ENCODE results near the gene ZYG11A. TPM values are rescaled to one million over a fixed set of nuclear protein-coding genes. Genes with fewer than 3 reads are reported as not detected.

Gene ZYG11A
- total and polyA plus RNA-seq, 8 donors, result 0.06 to 0.23 (median 0.18) TPM; not detected in 5

GRCh38 chr1:52907812-52908153, 65.2 kb downstream of the ZYG11A start:
- Histone ChIP-seq H3K4me3 (no peak overlapping the region), H3K27ac (no peak overlapping the region), H3K27me3 (no peaks in the 10 kb centered on the region), H3K4me1 (peaks cover 0 to 27% (median 11%) of the 10 kb centered on the region in 4 donors), H3K9me3 (no peaks in the 10 kb centered on the region), H3K36me3 (peaks cover 0 to 65% (median 39%) of the 10 kb centered on the region in 4 donors)
- TF ChIP-seq EP300 (IDR thresholded peaks at IDR 0.05) (no peak), POLR2A (IDR thresholded peaks at IDR 0.05) (no peak), POLR2AphosphoS5 (IDR thresholded peaks at IDR 0.05) (no peak)
- TF ChIP-seq, protein P1, sequence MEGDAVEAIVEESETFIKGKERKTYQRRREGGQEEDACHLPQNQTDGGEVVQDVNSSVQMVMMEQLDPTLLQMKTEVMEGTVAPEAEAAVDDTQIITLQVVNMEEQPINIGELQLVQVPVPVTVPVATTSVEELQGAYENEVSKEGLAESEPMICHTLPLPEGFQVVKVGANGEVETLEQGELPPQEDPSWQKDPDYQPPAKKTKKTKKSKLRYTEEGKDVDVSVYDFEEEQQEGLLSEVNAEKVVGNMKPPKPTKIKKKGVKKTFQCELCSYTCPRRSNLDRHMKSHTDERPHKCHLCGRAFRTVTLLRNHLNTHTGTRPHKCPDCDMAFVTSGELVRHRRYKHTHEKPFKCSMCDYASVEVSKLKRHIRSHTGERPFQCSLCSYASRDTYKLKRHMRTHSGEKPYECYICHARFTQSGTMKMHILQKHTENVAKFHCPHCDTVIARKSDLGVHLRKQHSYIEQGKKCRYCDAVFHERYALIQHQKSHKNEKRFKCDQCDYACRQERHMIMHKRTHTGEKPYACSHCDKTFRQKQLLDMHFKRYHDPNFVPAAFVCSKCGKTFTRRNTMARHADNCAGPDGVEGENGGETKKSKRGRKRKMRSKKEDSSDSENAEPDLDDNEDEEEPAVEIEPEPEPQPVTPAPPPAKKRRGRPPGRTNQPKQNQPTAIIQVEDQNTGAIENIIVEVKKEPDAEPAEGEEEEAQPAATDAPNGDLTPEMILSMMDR (IDR thresholded peaks at IDR 0.05), result no peak
- intact Hi-C loops (cut with DNase I; ENCODE audit: low total_unique reads), result no loop called here
- DNase-seq, result no peak
- 88 to 93% (median 92%) methylated on average over 10 of the region's 10 CpGs for WGBS, 5 donors

DNA sequence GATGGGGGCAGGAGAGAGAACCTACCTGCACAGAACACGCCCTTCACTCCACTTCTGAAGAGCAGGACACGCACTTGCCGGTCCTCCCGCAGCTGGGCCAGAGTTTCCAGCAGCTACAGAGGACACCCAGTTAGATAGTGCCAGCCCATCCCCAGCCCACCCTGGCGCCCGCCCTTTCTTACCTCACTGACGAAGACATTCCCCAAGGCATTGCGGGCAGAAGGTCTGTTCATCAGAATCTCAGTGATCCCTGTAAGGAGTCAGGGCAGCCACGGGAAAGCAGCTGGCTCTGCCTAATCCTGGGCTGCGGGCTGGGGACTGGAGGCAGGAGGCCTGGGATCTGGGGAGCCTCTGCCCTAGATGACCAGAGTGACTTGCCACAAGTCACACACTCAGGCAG, 69.0 kb downstream of the ZYG11A start:
- TF ChIP-seq, protein P1 (IDR thresholded peaks at IDR 0.05), result no peak
- TF ChIP-seq POLR2AphosphoS5 (IDR thresholded peaks at IDR 0.05) (no peak), POLR2A (IDR thresholded peaks at IDR 0.05) (no peak), EP300 (IDR thresholded peaks at IDR 0.05) (no peak)
- WGBS, 5 donors, result 93 to 97% (median 93%) methylated on average over 10 of the region's 10 CpGs
- Histone ChIP-seq H3K27me3 (no peaks in the 10 kb centered on the region), H3K4me1 (peaks cover 0 to 24% (median 11%) of the 10 kb centered on the region in 4 donors), H3K36me3 (peaks cover 0 to 59% (median 36%) of the 10 kb centered on the region in 4 donors), H3K27ac (no peak overlapping the region), H3K4me3 (no peak overlapping the region), H3K9me3 (no peaks in the 10 kb centered on the region)
- intact Hi-C loops (cut with DNase I; ENCODE audit: low total_unique reads), result loop anchor here (10.0 kb wide), 1 partner anchor 273 kb away; no protein-coding TSS in a partner anchor
- no peak for DNase-seq

DNA sequence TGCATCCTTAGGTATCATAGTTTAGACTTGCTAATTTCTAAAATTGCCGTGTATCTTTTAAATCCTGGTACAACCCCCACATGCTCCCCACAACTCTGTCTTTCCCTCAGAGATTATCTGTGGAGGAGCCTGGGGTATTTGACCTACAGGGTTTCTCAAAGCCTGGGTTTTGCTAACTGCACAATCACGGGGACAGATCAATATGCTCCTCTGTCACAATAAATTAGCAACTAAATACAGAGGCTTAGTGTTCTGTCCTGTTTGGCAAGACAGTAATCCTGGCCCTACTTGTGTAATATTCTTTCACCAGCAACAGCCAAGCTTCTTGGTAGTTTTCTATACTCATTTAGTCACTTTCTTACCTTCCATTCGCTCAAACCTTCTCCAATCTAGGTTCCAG, 70.5 kb downstream of the ZYG11A start:
- H3K4me1 ChIP-seq, result peaks cover 0 to 31% (median 9%) of the 10 kb centered on the region in 4 donors
- peaks cover 0 to 47% (median 26%) of the 10 kb centered on the region in 4 donors for H3K36me3 ChIP-seq
- H3K9me3 ChIP-seq, result no peaks in the 10 kb centered on the region
- no peak overlapping the region for H3K27ac ChIP-seq
- no peak overlapping the region for H3K4me3 ChIP-seq
- TF ChIP-seq, protein P1 (IDR thresholded peaks at IDR 0.05), result no peak
- TF ChIP-seq POLR2A (IDR thresholded peaks at IDR 0.05) (no peak), POLR2AphosphoS5 (IDR thresholded peaks at IDR 0.05) (no peak), EP300 (IDR thresholded peaks at IDR 0.05) (no peak)
- WGBS, 5 donors, result 86 to 93% (median 89%) methylated on average over 3 of the region's 3 CpGs
- intact Hi-C loops (cut with DNase I; ENCODE audit: low total_unique reads), result loop anchor here (10.0 kb wide), 1 partner anchor 272 kb away; no protein-coding TSS in a partner anchor
- H3K27me3 ChIP-seq, result no peaks in the 10 kb centered on the region
- no peak for DNase-seq

DNA sequence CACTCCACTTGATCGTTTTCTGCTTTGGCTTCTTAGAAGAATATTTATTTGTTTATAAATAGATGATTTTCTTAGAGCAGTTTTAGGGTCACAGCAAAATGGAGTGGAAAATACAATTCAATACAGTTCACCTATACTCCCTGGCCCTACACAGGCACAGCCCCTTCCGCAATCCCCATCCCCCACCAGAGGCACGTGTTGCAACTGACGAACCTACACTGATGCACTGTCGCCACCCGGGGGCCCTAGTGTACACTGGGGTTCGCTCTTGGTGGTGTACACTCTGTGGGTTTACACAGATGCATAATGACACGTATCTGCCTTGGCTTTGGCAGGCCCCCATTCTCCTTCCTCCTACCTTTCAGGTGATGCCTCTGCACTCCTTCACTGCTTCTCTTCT, 71.0 kb downstream of the ZYG11A start:
- no peak for DNase-seq
- Histone ChIP-seq H3K27ac (no peak overlapping the region), H3K4me1 (peaks cover 0 to 31% (median 9%) of the 10 kb centered on the region in 4 donors), H3K9me3 (no peaks in the 10 kb centered on the region), H3K36me3 (peaks cover 0 to 42% (median 22%) of the 10 kb centered on the region in 4 donors), H3K27me3 (no peaks in the 10 kb centered on the region), H3K4me3 (no peak overlapping the region)
- WGBS, 5 donors, result 70 to 80% (median 74%) methylated on average over 8 of the region's 8 CpGs
- TF ChIP-seq POLR2AphosphoS5 (IDR thresholded peaks at IDR 0.05) (no peak), POLR2A (IDR thresholded peaks at IDR 0.05) (no peak), EP300 (IDR thresholded peaks at IDR 0.05) (no peak)
- TF ChIP-seq, protein P1 (IDR thresholded peaks at IDR 0.05), result no peak
- intact Hi-C loops (cut with DNase I; ENCODE audit: low total_unique reads), result loop anchor here (10.0 kb wide), 1 partner anchor 271 kb away; no protein-coding TSS in a partner anchor
